ENCODE results near the gene TDRD9. TPM values are rescaled to one million over a fixed set of nuclear protein-coding genes. Genes with fewer than 3 reads are reported as not detected.

TDRD9 gene
- total and polyA plus RNA-seq, 2 experiments from 2014 or later: 0.24 TPM; not detected in 1

GRCh38 chr14:103931422-103931821, 3.2 kb downstream of the TDRD9 start:
- Histone ChIP-seq H3F3A (replicated peaks; ENCODE audit: low read depth) (no peaks in the 10 kb centered on the region), H3K4me2 (no peak overlapping the region), H3K4me1 (ENCODE audit: insufficient read depth) (no peaks in the 10 kb centered on the region), H3K79me2 (replicated peaks; ENCODE audit: insufficient read depth) (no peaks in the 10 kb centered on the region), H3K4me3 (no peak overlapping the region), H3K9me2 (ENCODE audit: insufficient read depth) (no peaks in the 10 kb centered on the region), H3K27me3 (ENCODE audit: insufficient read depth) (no peaks in the 10 kb centered on the region), H2AFZ (no peak overlapping the region), H3K36me3 (ENCODE audit: insufficient read depth) (no peaks in the 10 kb centered on the region), H3K27ac (ENCODE audit: low read depth) (no peak overlapping the region), H4K20me1 (replicated peaks; ENCODE audit: insufficient read depth) (no peaks in the 10 kb centered on the region)
- Mint-ChIP-seq H3K27ac (no peak overlapping the region), H3K9me3 (no peaks in the 10 kb centered on the region; the same call in 2 of the 3 replicates), H3K4me3 (no peak overlapping the region), H3K36me3 (ENCODE audit: low read depth) (no peaks in the 10 kb centered on the region), H3K27me3 (ENCODE audit: insufficient read depth, low read depth, poor library complexity) (no peaks in the 10 kb centered on the region), H3K4me1 (no peaks in the 10 kb centered on the region)
- no peak for ATAC-seq
- no peak for DNase-seq (ENCODE audit: low spot score)
- TF ChIP-seq CTCF (conservative IDR thresholded peaks at IDR 0.05; ENCODE audit: low read depth in 2 of 2) (no peak), ZNF114 (CRISPR knock-in tag; IDR thresholded peaks at IDR 0.05) (no peak), CREB1 (CRISPR knock-in tag; IDR thresholded peaks at IDR 0.05; ENCODE audit: low read depth) (no peak), ETS1 (IDR thresholded peaks at IDR 0.05) (no peak), POLR2AphosphoS5 (IDR thresholded peaks at IDR 0.05; ENCODE audit: low read depth) (no peak), STAT1 (IDR thresholded peaks at IDR 0.05; ENCODE audit: unreplicated experiment) (no peak), JUNB (IDR thresholded peaks at IDR 0.05; ENCODE audit: unreplicated experiment) (no peak), EZH2phosphoT487 (IDR thresholded peaks at IDR 0.05; ENCODE audit: unreplicated experiment) (no peak), NANOG (IDR thresholded peaks at IDR 0.05; ENCODE audit: borderline replicate concordance) (no peak)

GRCh38 chr14:103932791-103933490, 4.7 kb downstream of the TDRD9 start:
- Mint-ChIP-seq H3K4me3 (no peak overlapping the region), H3K27ac (no peak overlapping the region)
- H3K9me2 ChIP-seq (ENCODE audit: insufficient read depth): no peaks in the 10 kb centered on the region

More at GRCh38 chr14:103932791-103933490, 4.7 kb downstream of the TDRD9 start:
- TF ChIP-seq ZNF331 (CRISPR knock-in tag; IDR thresholded peaks at IDR 0.05; ENCODE audit: low read depth): no peak
- TF ChIP-seq POLR2AphosphoS5 (IDR thresholded peaks at IDR 0.05; ENCODE audit: low read depth): no peak
- no peak for TF ChIP-seq ZNF114 (CRISPR knock-in tag; IDR thresholded peaks at IDR 0.05)
- no peak overlapping the region for H3K4me2 ChIP-seq
- Mint-ChIP-seq H3K4me1 (peaks cover 3% of the 10 kb centered on the region; the same call in 2 of the 3 replicates), H3K27me3 (ENCODE audit: insufficient read depth, low read depth, poor library complexity) (peaks cover 4% of the 10 kb centered on the region), H3K36me3 (ENCODE audit: low read depth) (no peaks in the 10 kb centered on the region), H3K9me3 (no peaks in the 10 kb centered on the region; the same call in 2 of the 3 replicates)
- no peaks in the 10 kb centered on the region for H4K20me1 ChIP-seq (replicated peaks; ENCODE audit: insufficient read depth)
- no peaks in the 10 kb centered on the region for H3K27me3 ChIP-seq (ENCODE audit: insufficient read depth)
- no peak for DNase-seq (ENCODE audit: low spot score)
- H3K36me3 ChIP-seq (ENCODE audit: insufficient read depth): no peaks in the 10 kb centered on the region
- H2AFZ ChIP-seq: no peak overlapping the region
- no peak overlapping the region for H3K4me3 ChIP-seq
- no peak overlapping the region for H3K27ac ChIP-seq (ENCODE audit: low read depth)
- no peaks in the 10 kb centered on the region for H3K4me1 ChIP-seq (ENCODE audit: insufficient read depth)
- ATAC-seq: no peak
- no peaks in the 10 kb centered on the region for H3K79me2 ChIP-seq (replicated peaks; ENCODE audit: insufficient read depth)
- H3F3A ChIP-seq (replicated peaks; ENCODE audit: low read depth): no peaks in the 10 kb centered on the region

Measured in GM23338 (cell line).